ENCODE results near the gene LDB2. TPM values are rescaled to one million over a fixed set of nuclear protein-coding genes. Genes with fewer than 3 reads are reported as not detected.

LDB2 gene
- total RNA-seq: 642 and 722 TPM in 2 replicates

GRCh38 chr4:16897991-16898827 is at the start of gene LDB2:
Gene LDB2, minus strand, starts transcription at chr4:16898645.

Data from dermis lymphatic vessel endothelial cell (primary cell).